ENCODE measurements around the gene C11orf21. TPM values are rescaled to one million over a fixed set of nuclear protein-coding genes. Genes with fewer than 3 reads are reported as not detected.
A peak's percentile ranks its signal among the peaks of the same experiment; 100 is the strongest.

C11orf21 gene
- total RNA-seq, 4 donors from 2014 or later, result 1.1 to 2.8 (median 1.2) TPM

DNA sequence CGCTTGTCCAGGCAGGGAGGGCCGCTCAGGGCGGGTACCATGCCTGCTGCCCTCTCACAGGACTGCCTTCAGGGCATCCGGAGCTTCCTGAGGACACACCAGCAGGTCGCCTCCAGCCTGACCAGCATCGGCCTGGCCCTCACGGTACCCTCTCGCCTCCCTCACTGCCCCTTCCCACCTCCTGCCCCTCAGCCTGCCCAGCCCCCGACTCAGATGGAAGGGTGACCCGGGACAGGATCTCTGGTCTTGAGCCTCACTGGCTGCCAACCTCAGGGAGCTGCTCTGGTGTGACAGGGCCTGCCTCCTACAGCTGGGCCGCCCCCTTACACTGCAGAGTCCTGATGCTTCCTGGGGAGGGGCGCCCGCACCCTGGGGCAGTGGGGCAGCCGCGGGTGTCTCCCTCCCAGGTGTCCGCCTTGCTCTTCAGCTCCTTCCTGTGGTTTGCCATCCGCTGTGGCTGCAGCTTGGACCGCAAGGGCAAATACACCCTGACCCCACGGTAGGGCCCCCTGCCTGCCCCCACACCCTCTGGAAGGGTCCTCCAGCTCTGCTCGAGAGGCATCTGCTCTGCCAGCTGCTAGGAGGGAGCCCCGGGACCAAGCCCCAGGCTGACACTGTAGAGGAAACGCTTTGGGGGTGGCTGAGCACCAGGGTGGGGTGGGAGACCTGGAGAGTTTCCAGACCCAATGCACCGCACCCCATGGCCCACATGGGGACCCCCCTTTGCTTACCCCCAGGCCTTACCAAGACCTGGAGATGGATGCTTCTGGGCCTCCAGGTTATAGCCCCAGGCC lies 14.6 kb upstream of the C11orf21 start:
- DNase-seq (ENCODE audit: low spot score) (peak; percentile 9), ATAC-seq (ENCODE audit: low FRiP score) (no peak)
- TF ChIP-seq, protein P1, sequence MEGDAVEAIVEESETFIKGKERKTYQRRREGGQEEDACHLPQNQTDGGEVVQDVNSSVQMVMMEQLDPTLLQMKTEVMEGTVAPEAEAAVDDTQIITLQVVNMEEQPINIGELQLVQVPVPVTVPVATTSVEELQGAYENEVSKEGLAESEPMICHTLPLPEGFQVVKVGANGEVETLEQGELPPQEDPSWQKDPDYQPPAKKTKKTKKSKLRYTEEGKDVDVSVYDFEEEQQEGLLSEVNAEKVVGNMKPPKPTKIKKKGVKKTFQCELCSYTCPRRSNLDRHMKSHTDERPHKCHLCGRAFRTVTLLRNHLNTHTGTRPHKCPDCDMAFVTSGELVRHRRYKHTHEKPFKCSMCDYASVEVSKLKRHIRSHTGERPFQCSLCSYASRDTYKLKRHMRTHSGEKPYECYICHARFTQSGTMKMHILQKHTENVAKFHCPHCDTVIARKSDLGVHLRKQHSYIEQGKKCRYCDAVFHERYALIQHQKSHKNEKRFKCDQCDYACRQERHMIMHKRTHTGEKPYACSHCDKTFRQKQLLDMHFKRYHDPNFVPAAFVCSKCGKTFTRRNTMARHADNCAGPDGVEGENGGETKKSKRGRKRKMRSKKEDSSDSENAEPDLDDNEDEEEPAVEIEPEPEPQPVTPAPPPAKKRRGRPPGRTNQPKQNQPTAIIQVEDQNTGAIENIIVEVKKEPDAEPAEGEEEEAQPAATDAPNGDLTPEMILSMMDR (IDR thresholded peaks at IDR 0.05), result no peak

DNA sequence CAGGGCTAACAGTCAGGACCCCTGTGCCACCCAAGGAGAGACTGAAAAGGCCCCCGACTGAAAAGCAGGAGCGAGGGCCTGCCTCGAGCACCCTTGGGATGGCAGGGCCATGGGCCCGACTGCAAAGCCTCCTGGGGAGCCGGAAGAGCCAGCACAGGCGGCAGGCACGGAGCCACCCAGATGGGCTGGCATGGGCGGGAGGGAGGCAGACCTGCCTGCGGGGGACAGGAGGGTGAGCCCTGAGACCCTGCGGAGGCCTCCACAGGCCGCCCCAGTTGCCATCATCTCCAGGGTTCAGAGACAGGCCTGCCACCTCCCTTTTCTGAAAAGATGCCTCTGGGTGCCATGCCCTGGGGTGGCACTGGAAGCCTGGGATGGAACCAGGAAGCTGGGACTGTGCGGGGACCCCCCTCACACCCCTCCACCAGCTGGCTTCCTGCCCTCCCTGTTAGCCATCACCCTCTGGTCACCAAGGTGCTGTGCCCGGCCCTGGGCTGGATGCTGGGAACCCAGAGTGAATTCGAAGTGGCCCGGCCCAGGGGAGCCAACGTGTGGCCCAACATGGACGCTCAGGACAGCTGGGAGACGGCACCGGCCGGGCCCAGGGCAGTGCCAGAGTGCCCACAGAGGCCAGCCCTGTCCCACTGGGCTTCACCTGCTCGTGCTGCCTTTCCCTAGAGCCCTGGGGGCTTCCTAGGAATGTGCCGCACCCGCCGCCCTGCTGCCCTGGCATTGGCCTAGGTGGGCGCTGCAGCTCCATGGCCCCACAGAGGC lies 13.9 kb upstream of the C11orf21 start:
- TF ChIP-seq, protein P1 (IDR thresholded peaks at IDR 0.05), result no peak
- DNase-seq (ENCODE audit: low spot score) (peak; percentile 19), ATAC-seq (ENCODE audit: low FRiP score) (no peak)

DNA sequence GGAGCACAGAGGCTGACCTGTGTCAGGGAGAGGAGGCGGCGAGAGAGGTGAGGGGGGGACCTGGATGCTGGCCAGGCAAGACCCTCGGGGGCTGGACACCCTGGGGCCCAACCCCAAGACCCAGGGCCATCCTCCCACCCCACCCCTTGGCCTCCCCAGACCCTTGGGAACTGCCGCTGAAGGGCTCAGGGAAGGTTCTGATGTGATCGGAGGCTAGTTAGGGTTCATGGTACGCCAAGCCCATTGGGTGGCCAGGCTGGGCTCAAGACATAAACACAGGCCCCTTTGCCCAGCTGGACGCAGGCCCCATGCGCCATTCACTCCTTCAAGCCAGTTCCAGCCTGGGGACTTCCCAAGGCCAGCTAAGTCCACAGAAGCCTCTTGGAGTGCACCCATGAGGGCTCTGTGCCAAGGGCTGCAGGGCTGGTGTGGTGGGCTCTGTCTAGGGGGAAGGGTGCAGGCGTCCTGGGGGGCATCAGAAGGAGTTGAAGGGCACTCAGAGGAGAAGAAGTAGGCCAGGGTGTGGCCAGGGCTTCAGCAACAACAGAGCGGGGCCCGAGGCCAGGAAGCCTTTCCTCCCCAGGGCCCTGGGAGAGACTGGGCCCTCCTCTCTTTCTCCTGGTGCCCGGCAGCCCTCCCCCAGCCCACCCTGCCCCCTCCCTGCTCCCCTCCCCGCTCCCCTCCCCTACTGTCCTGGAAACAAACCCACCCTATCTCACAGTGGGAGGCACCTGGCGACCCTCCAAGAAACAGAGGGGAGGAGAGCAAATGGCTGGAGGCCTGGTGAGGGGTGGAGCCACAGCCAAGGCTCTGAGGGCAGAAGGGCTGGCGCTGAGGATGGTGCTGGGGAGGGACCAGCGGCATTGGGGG lies 13.0 kb upstream of the C11orf21 start:
- peak; percentile 81 for ATAC-seq (ENCODE audit: low FRiP score)
- peak; percentile 76 for DNase-seq (ENCODE audit: low spot score)
- TF ChIP-seq, protein P1 (IDR thresholded peaks at IDR 0.05), result no peak

DNA sequence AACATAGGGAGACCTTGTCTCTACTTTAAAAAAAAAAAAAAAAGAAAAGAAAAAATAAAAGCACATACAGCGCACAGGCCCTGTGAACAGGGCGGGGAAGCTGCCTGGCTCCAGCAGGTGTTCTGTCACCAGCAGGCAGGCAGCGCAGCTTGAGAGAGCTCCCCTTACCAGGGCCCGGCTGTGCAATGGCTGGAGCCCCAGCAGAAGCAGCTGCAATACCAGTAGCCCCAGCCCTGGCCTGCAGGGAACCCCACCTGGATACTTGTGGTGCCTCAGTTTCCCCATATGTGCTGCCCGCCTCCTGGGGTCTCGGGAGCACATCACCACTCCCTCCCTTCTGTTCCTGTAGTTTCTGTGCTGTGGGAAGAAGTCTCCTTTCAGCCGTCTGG lies 12.4 kb upstream of the C11orf21 start:
- TF ChIP-seq, protein P1 (IDR thresholded peaks at IDR 0.05), result no peak
- ATAC-seq (ENCODE audit: low FRiP score) (no peak), DNase-seq (ENCODE audit: low spot score) (no peak)

DNA sequence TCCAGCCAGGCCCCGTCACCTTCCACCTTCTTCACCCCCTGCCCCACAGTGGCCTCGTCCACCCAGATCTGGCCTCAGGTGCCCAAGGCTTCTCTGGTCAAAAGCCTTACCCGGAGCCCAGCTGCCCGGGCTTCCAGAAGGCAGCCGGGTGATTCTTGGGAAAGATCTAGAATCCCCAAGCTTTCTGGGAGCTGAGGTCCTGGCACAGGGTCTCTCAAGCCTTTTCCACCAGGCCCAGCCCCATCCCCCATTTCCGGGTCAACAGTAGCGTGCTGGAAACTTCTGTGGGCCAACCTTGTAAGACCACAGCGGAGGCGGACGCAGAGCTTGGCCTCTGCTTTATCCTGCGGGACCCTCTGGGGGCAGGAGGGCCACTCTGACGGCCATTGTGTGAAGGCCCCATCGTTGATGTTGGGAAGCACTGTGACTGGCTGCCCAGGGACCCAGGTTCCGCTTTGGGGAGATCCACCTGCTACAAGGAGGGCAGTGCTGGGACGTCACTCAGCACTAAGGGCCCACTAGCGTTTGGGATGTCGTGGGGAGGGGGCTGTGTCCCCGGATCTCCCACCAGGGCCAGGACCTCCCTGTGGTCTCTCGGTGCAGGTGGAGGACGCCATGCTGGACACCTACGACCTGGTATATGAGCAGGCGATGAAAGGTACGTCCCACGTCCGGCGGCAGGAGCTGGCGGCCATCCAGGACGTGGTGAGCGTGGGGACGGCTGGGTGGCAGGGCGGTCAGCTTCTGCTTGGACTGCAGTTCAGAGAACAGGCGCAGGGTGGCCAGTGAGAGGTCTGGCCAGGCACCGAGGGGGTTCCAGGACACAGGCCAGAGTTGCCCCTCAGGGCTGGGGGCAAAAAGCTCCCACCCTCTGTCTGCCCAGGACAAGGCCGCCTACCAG lies 11.6 kb upstream of the C11orf21 start:
- ATAC-seq (ENCODE audit: low FRiP score) (no peak), DNase-seq (ENCODE audit: low spot score) (no peak)
- TF ChIP-seq, protein P1 (IDR thresholded peaks at IDR 0.05), result no peak

All from omental fat pad (tissue), 4 donors.